B cell (primary cell): ENCODE results near the gene CD74.

Source experiments
- EZH2 ChIP-seq: IDR thresholded peaks from 2 replicates; pipeline ENCODE4 v1.6.1; 2012; ENCODE audit warnings: borderline replicate concordance, low read depth, mild to moderate bottlenecking, moderate library complexity, low read length; ENCODE audit not compliant: insufficient read depth, poor library complexity, severe bottlenecking
- TF ChIP-seq, protein P1 (sequence below): fragments of 200-600 bp; IDR thresholded peaks from one replicate; pipeline ENCODE4 v1.8.0; 2022; ENCODE audit warnings: antibody characterized with exemption, mild to moderate bottlenecking

DNA sequence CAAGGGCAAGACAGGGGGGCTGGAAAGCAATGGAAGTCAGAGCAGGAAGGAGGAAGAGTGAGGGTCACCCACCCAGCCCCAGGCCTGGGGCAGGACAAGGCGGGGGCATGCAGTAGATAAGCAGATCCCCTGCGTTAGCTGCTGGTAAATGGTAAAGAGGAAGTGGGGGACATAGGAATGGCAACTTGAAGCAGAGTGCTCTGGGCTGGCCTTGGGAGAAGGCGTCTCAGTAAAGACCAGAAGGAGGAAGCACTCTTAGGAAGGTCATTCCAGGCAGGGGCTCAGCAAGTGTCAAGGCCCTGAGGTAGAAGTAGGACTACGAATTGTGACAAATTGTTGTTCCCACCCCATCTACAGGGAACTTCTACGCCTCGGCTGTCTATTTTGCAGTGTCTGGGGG, 40.1 kb downstream of the CD74 start:
- TF ChIP-seq, protein P1, sequence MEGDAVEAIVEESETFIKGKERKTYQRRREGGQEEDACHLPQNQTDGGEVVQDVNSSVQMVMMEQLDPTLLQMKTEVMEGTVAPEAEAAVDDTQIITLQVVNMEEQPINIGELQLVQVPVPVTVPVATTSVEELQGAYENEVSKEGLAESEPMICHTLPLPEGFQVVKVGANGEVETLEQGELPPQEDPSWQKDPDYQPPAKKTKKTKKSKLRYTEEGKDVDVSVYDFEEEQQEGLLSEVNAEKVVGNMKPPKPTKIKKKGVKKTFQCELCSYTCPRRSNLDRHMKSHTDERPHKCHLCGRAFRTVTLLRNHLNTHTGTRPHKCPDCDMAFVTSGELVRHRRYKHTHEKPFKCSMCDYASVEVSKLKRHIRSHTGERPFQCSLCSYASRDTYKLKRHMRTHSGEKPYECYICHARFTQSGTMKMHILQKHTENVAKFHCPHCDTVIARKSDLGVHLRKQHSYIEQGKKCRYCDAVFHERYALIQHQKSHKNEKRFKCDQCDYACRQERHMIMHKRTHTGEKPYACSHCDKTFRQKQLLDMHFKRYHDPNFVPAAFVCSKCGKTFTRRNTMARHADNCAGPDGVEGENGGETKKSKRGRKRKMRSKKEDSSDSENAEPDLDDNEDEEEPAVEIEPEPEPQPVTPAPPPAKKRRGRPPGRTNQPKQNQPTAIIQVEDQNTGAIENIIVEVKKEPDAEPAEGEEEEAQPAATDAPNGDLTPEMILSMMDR, result no peak
- TF ChIP-seq EZH2, result no peak
